HCT116 (cell line): Measurements from ENCODE around the gene SPDYE2B. TPM values are rescaled to one million over a fixed set of nuclear protein-coding genes. Genes with fewer than 3 reads are reported as not detected.
"Not testable (repeated sequence)": the region's sequence is repeated elsewhere in the genome, so short reads cannot be mapped to it uniquely, and the experiment has no call there.

Experiments
- ATAC-seq: fragments of 200-7000 bp; cut with Tn5 transposase; 2 replicates; pipeline ENCODE4 v1.9.1; 2020; ENCODE audit warnings: mild to moderate bottlenecking, moderate library complexity
- BruUV-seq: library from RNA; stranded (reverse); fragments of 400-500 nt; replicated peaks from 2 replicates; lab custom pipeline; 2021; lab: Mats Ljungman, UMichigan
- CTCF ChIA-PET: fragments of 300-600 bp; sonication (Branson Sonifier 250); formaldehyde crosslinking; loops from one replicate; lab custom pipeline; 2021; ENCODE audit warnings: antibody characterized with exemption; lab: Charles Lee
- POLR2A ChIA-PET: fragments of 300-600, 350-600 bp; sonication (Branson Sonifier 250); formaldehyde crosslinking; loops from one replicate; lab custom pipeline; 2021; ENCODE audit warnings: antibody characterized with exemption; lab: Charles Lee
- RAD21 ChIA-PET, 2 experiments: fragments of 300-600 bp; sonication (Branson Sonifier 250); formaldehyde crosslinking; loops; one replicate each; lab custom pipeline; 2023; ENCODE audit warnings: low total read pairs in 2 of 2; ENCODE audit not compliant: uncharacterized antibody in 2 of 2, unreplicated experiment in 2 of 2, low non-redundant PET in 1 of 2; lab: Charles Lee
- DNase-seq: peaks from one replicate; pipeline ENCODE4 v3.0.0-alpha.2; 2010; ENCODE audit warnings: low read depth, low spot score
- H2AFZ ChIP-seq: fragments of 200-600 bp; shearing (Covaris generic), sonication (generic); 2 replicates; pipeline ENCODE4 v1.6.1; 2017; ENCODE audit warnings: low read depth, mixed run types, mixed read lengths, antibody characterized with exemption, low read length; ENCODE audit not compliant: poor library complexity, severe bottlenecking
- H3K27ac ChIP-seq: 2 replicates; pipeline ENCODE4 v1.5.1; 2012; ENCODE audit warnings: low read depth, low read length
- H3K27me3 ChIP-seq: fragments of 200-600 bp; sonication (generic); 2 replicates; pipeline ENCODE4 v1.6.1; 2016; ENCODE audit warnings: mixed run types, low read length, mixed read lengths; ENCODE audit not compliant: insufficient read depth
- H3K36me3 ChIP-seq, 2 experiments: fragments of 200-500 bp in 1 of 2; fragments of 200-600 bp in 1 of 2; sonication (Bioruptor generic) in 1 of 2; sonication (generic) in 1 of 2; 2 replicates each; pipeline versions ENCODE4 v1.5.1 to v1.6.1; 2014 to 2016; ENCODE audit warnings: low read length in 2 of 2, inconsistent platforms in 1 of 2, mixed read lengths in 1 of 2, mixed run types in 1 of 2; ENCODE audit not compliant: insufficient read depth in 2 of 2, control insufficient read depth in 1 of 2
- H3K4me1 ChIP-seq, 2 experiments: fragments of 200-600 bp in 1 of 2; sonication (generic) in 1 of 2; 2 replicates each; pipeline versions ENCODE4 v1.5.1 to v1.6.1; 2012 to 2017; ENCODE audit warnings: low read length in 2 of 2, inconsistent platforms in 1 of 2, mild to moderate bottlenecking in 1 of 2, mixed read lengths in 1 of 2, mixed run types in 1 of 2, moderate library complexity in 1 of 2; ENCODE audit not compliant: insufficient read depth in 2 of 2, control insufficient read depth in 1 of 2
- H3K4me2 ChIP-seq: fragments of 200-600 bp; sonication (generic); 2 replicates; pipeline ENCODE4 v1.6.1; 2017; ENCODE audit warnings: mixed run types, low read length, mixed read lengths
- H3K4me3 ChIP-seq, 2 experiments: fragments of 200-600 bp in 1 of 2; sonication (generic) in 1 of 2; replicated peaks in 1 of 2; 2 replicates each; pipeline ENCODE4 v1.5.1; 2011 to 2016; ENCODE audit warnings: low read length in 2 of 2, control low read depth in 1 of 2, low read depth in 1 of 2, mild to moderate bottlenecking in 1 of 2, mixed read lengths in 1 of 2, mixed run types in 1 of 2
- H3K79me2 ChIP-seq: fragments of 200-600 bp; sonication (generic); 2 replicates; pipeline ENCODE4 v1.6.1; 2017; ENCODE audit warnings: mild to moderate bottlenecking, mixed run types, low read length, moderate library complexity, mixed read lengths; ENCODE audit not compliant: insufficient read depth
- H3K9ac ChIP-seq: fragments of 200-600 bp; sonication (generic); 2 replicates; pipeline ENCODE4 v1.6.1; 2016; ENCODE audit warnings: low read length, mixed read lengths
- H3K9me2 ChIP-seq: fragments of 200-600 bp; sonication (generic), shearing (Covaris generic); 2 replicates; pipeline ENCODE4 v1.6.1; 2017; ENCODE audit warnings: mixed run types, mild to moderate bottlenecking, moderate library complexity; ENCODE audit not compliant: insufficient read depth
- H3K9me3 ChIP-seq, 2 experiments: fragments of 200-500 bp in 1 of 2; fragments of 200-600 bp in 1 of 2; sonication (Bioruptor generic) in 1 of 2; sonication (generic) in 1 of 2; 2 replicates each; pipeline ENCODE4 v1.6.1; 2014 to 2017; ENCODE audit warnings: low read length in 2 of 2, mixed read lengths in 2 of 2, inconsistent platforms in 1 of 2, low read depth in 1 of 2, mild to moderate bottlenecking in 1 of 2, mixed run types in 1 of 2, moderate library complexity in 1 of 2; ENCODE audit not compliant: control insufficient read depth in 1 of 2, insufficient read depth in 1 of 2
- H4K20me1 ChIP-seq: fragments of 200-600 bp; sonication (generic), shearing (Covaris generic); 2 replicates; pipeline ENCODE4 v1.6.1; 2017; ENCODE audit warnings: mixed run types, mild to moderate bottlenecking, moderate library complexity; ENCODE audit not compliant: insufficient read depth
- intact Hi-C: fragments of 100-400 bp; cut with micrococcal nuclease; formaldehyde crosslinking; loops from 2 replicates; pipeline ENCODE4 v1.10.0; 2022
- total RNA-seq: library from RNA; stranded (reverse); gene quantifications from one replicate; pipeline ENCODE4 v1.2.1, GENCODE V29; 2021; ENCODE audit not compliant: unreplicated experiment

The SPDYE2B gene
- total RNA-seq, 1 experiment from 2014 or later = not detected

DNA sequence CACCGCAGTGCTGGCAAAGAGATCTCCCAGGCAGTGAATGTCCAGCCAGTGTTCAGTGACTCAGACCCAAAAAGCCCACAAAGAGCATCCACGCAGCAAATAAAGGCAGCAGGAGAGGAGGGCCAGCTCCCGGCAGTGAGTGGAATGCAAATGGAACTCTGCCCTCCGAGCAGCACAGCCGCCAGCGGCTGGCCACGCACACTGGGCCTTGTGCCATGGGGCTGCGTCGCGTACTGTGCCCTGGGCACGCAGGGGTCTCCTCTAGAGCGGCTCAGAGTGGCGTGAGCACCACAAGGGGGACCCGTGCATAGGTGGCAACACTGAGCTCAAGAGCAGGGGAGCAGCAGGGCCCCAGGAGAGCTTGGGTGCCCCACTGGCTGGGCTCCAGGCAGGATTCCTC lies 17.4 kb downstream of the SPDYE2B start:
- H4K20me1 ChIP-seq, H3K79me2 ChIP-seq, H3K4me3 ChIP-seq, POLR2A ChIA-PET, H3K4me2 ChIP-seq, BruUV-seq, H3K4me1 ChIP-seq, H3K27ac ChIP-seq, H2AFZ ChIP-seq, CTCF ChIA-PET, intact Hi-C loops, H3K9me3 ChIP-seq, H3K9ac ChIP-seq, H3K27me3 ChIP-seq, H3K9me2 ChIP-seq, ATAC-seq, RAD21 ChIA-PET, DNase-seq, H3K36me3 ChIP-seq: not testable (repeated sequence)

- intact Hi-C loops, DNase-seq, RAD21 ChIA-PET, H3K36me3 ChIP-seq, H3K4me3 ChIP-seq, H4K20me1 ChIP-seq, H3K4me1 ChIP-seq, H3K27ac ChIP-seq, H3K9ac ChIP-seq, POLR2A ChIA-PET, H3K9me2 ChIP-seq, CTCF ChIA-PET, BruUV-seq, H3K27me3 ChIP-seq, H3K9me3 ChIP-seq, H3K79me2 ChIP-seq, H2AFZ ChIP-seq, H3K4me2 ChIP-seq: not testable (repeated sequence)
- ATAC-seq = peak; percentile 82
Observed at GRCh38 chr7:102671166-102671955, 21.2 kb downstream of the SPDYE2B start, which contains the start of gene POLR2J2. Gene POLR2J2 (minus strand): TSS chr7:102671663. CDS start chr7:102671601, 62 bp downstream.

- H3K36me3 ChIP-seq, BruUV-seq, CTCF ChIA-PET, H3K4me2 ChIP-seq, H3K79me2 ChIP-seq, H3K4me1 ChIP-seq, H2AFZ ChIP-seq, DNase-seq, H4K20me1 ChIP-seq, H3K27ac ChIP-seq, H3K9ac ChIP-seq, H3K9me2 ChIP-seq, RAD21 ChIA-PET, H3K4me3 ChIP-seq, H3K27me3 ChIP-seq, intact Hi-C loops, POLR2A ChIA-PET, H3K9me3 ChIP-seq: not testable (repeated sequence)
- peak; percentile 54 for ATAC-seq
Observed at GRCh38 chr7:102671956-102672307, 21.8 kb downstream of the SPDYE2B start.

- DNase-seq, H3K9me2 ChIP-seq, H3K36me3 ChIP-seq, BruUV-seq, H3K4me1 ChIP-seq, RAD21 ChIA-PET, CTCF ChIA-PET, H3K4me3 ChIP-seq, intact Hi-C loops, ATAC-seq, POLR2A ChIA-PET, H3K79me2 ChIP-seq, H4K20me1 ChIP-seq, H3K9ac ChIP-seq, H3K9me3 ChIP-seq, H3K4me2 ChIP-seq, H2AFZ ChIP-seq, H3K27me3 ChIP-seq, H3K27ac ChIP-seq: not testable (repeated sequence)
Observed at GRCh38 chr7:102673447-102674067, 23.4 kb downstream of the SPDYE2B start.
